Natural killer cell treated with Interleukin-12 subunit alpha and Interleukin-12 subunit beta and Interleukin-15 and Interleukin-18, amount 100 ng/mL, for 72 hours (primary cell): ENCODE data around the gene HGD. TPM values are rescaled to one million over a fixed set of nuclear protein-coding genes. Genes with fewer than 3 reads are reported as not detected.
"Not testable (repeated sequence)": the region's sequence is repeated elsewhere in the genome, so short reads cannot be mapped to it uniquely, and the experiment has no call there.

Experiments used
- ATAC-seq, 2 donors: fragments of 150-1000 bp; cut with Tn5 transposase in 1 of 2; sonication (Bioruptor Pico), chemical (Tn5 transposase) in 1 of 2; 2 replicates each; pipeline ENCODE4 v1.10.0; 2021
- DNase-seq: peaks from one replicate; pipeline ENCODE4 v3.0.0; 2022; ENCODE audit warnings: low spot score
- H3K27ac Mint-ChIP-seq, 2 donors: 1 replicate in 1 of 2; 2 replicates in 1 of 2; pipeline ENCODE4 v1.8.0; 2022; ENCODE audit warnings: mixed read lengths in 2 of 2, mild to moderate bottlenecking in 1 of 2, moderate library complexity in 1 of 2
- H3K27me3 Mint-ChIP-seq, 2 donors: 1 replicate in 1 of 2; 2 replicates in 1 of 2; pipeline ENCODE4 v1.8.0; 2022; ENCODE audit warnings: mixed read lengths in 2 of 2
- H3K36me3 Mint-ChIP-seq: one replicate; pipeline ENCODE4 v1.8.0; 2022; ENCODE audit warnings: mixed read lengths
- H3K4me1 Mint-ChIP-seq, 2 donors: 1 replicate in 1 of 2; 2 replicates in 1 of 2; pipeline ENCODE4 v1.8.0; 2022; ENCODE audit warnings: low read depth in 2 of 2, mixed read lengths in 2 of 2, mild to moderate bottlenecking in 1 of 2
- H3K4me3 Mint-ChIP-seq: one replicate; pipeline ENCODE4 v1.8.0; 2022; ENCODE audit warnings: mixed read lengths
- H3K9me3 Mint-ChIP-seq: 2 replicates; pipeline ENCODE4 v1.8.0; 2022; ENCODE audit warnings: mixed read lengths
- total RNA-seq, 2 donors: library from RNA; stranded (reverse); gene quantifications; one replicate each; pipeline ENCODE4 v1.2.3, GENCODE V29; 2022

The HGD gene
- total RNA-seq, 2 donors from 2014 or later, result 1.00 to 1.8 TPM

- no peak for ATAC-seq
- Mint-ChIP-seq H3K27ac (no peak overlapping the region), H3K9me3 (peaks cover 2% of the 10 kb centered on the region), H3K27me3 (peaks cover 10 to 15% of the 10 kb centered on the region in 2 donors), H3K36me3 (peaks cover 6% of the 10 kb centered on the region), H3K4me3 (no peak overlapping the region), H3K4me1 (peaks cover 0 to 6% of the 10 kb centered on the region in 2 donors)
- no peak for DNase-seq
These were observed 41.8 kb downstream of the HGD start for GRCh38 chr3:120640231-120640630.

DNA sequence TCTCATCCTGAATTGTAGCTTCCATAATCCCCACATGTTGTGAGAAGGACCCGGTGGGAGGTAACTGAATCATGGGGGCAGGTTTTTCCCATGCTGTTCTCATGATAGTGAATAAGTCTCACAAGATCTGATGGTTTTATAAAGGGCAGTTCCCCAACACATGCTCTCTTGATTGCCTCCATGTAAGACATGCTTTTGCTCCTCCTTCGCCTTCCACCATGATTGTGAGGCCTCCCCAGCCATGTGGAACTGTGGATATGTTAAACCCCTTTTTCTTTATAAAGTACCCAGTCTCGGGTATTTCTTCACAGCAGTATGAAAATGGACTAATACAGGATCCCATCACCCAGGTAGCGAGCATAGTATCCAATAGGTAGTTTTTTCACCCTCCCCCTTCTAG, 43.2 kb downstream of the HGD start:
- H3K9me3 Mint-ChIP-seq, H3K4me3 Mint-ChIP-seq, H3K36me3 Mint-ChIP-seq, ATAC-seq, H3K4me1 Mint-ChIP-seq, DNase-seq, H3K27ac Mint-ChIP-seq: not testable (repeated sequence)
- peaks cover 8 to 15% of the 10 kb centered on the region in 2 donors for H3K27me3 Mint-ChIP-seq

DNA sequence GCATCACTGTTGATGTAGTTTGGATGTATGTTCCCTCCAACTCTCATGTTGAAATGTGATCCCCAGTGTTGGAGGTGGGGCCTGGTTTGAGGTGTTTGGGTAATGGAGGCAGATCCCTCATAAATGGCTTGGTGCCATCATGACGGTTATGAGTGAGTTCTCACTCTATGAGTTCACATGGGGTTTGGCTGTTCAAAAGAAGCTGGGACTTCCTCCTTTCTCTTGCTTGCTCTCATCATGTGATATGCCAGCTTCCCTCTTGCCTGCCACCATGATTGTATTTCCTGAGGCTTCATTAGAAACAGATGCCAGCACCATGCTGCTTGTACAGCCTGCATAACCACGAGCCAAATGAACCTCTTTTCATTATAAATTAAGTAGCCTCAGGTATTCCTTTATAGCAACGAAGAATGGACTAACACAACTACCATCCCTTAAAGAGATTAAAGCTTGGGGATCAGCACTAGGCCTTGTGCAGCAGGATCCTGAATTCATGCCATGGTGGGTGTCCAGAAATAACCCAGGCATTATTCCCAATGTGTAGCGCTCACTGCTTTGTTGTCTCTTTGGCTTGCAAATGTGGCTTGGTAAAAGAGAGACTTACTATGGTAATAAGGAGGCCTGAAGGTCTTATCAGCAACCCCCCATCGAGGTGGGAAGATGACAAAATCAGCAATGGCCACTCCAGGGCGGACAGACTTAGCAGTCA, 44.0 kb downstream of the HGD start:
- Mint-ChIP-seq H3K4me1 (peaks cover 0 to 6% of the 10 kb centered on the region in 2 donors), H3K27ac (no peak overlapping the region), H3K36me3 (peaks cover 6% of the 10 kb centered on the region), H3K4me3 (no peak overlapping the region), H3K9me3 (peaks cover 2% of the 10 kb centered on the region), H3K27me3 (peaks cover 8 to 15% of the 10 kb centered on the region in 2 donors)
- no peak for ATAC-seq
- no peak for DNase-seq

DNA sequence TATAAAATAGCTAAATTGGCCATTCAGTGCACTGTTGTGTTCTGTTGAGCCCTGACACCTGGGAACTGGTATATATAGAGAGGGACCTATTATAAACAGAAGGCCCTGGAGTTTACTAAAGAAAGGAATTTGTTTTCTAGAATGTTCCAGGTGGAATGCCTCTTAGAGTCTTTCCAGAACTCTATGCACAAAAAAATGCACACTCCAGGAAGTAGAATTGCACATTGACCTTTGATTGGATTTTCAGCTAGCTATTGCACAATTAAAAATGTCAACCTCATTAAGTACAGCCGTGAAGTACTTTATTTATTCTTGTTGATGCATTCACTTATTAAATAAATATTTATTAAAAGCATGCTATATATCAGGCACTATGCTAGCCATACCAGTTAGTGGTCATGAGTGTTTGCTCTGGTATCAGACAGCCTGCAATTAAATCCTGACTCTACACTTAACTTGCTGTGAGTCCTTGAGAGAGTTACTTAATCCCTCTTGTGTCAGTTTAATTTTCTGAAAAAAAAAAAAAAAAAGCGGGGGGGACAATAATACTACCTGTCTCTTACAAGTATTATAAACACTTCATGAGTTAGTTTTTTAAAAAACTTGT, 45.1 kb downstream of the HGD start:
- DNase-seq (no peak), ATAC-seq (no peak)
- Mint-ChIP-seq H3K36me3 (peaks cover 6% of the 10 kb centered on the region), H3K9me3 (peaks cover 2% of the 10 kb centered on the region), H3K27me3 (peaks cover 8 to 15% of the 10 kb centered on the region in 2 donors), H3K27ac (no peak overlapping the region), H3K4me1 (peaks cover 0 to 6% of the 10 kb centered on the region in 2 donors), H3K4me3 (no peak overlapping the region)

DNA sequence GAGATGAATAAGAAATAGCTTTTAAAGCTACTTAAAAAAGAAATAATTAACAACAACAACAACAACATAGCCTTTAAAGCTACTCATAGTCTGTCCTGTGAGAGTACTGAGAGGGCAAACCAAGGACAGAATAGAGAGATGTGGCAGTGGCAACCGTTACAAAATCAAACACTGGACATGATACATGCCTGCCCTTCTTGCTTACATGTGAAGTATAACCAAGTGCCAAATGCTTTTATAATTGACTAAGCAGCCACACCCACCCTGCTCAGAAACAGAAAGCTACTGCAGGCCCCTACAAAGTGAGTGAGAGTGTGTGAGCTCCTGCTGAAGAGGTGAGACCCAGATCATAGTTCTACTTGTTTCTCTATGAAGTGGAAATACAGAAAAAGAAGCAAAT, 47.5 kb downstream of the HGD start:
- ATAC-seq, result no peak
- Mint-ChIP-seq H3K36me3 (peaks cover 6% of the 10 kb centered on the region), H3K27me3 (peaks cover 5 to 7% of the 10 kb centered on the region in 2 donors), H3K9me3 (peaks cover 5% of the 10 kb centered on the region), H3K4me1 (no peaks in the 10 kb centered on the region), H3K27ac (no peak overlapping the region), H3K4me3 (no peak overlapping the region)
- no peak for DNase-seq

- H3K9me3 Mint-ChIP-seq, result peaks cover 10% of the 10 kb centered on the region
- H3K36me3 Mint-ChIP-seq, result peaks cover 6% of the 10 kb centered on the region
- ATAC-seq, result no peak
These were observed 56.9 kb downstream of the HGD start for GRCh38 chr3:120625159-120625586.

DNA sequence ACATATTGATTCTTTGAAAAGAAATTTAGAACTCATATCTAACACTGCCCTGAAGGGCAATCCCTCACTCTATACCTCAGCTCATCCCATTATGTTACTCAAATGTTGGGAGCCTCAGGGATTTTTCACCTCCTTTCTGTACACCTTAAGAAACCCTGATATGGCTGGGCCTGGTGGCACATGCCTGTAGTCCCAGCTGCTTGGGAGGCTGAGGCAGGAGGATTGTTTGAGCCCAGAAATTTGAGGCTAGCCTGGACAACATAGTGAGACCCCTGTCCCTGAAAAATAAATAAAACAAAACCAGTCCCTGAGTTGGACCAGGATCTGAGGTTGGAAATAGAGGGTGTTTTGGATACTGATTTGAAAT, 58.3 kb downstream of the HGD start:
- no peaks in the 10 kb centered on the region for H3K4me1 Mint-ChIP-seq
- H3K36me3 Mint-ChIP-seq, result peaks cover 6% of the 10 kb centered on the region
- H3K4me3 Mint-ChIP-seq, result no peak overlapping the region
- H3K27ac Mint-ChIP-seq, result no peak overlapping the region
- no peak for ATAC-seq
- H3K9me3 Mint-ChIP-seq, result peaks cover 10% of the 10 kb centered on the region
- peaks cover 4 to 16% of the 10 kb centered on the region in 2 donors for H3K27me3 Mint-ChIP-seq
- DNase-seq, result no peak

More at GRCh38 chr3:120625159-120625586, 56.9 kb downstream of the HGD start:
- Mint-ChIP-seq H3K27ac (no peak overlapping the region), H3K4me3 (no peak overlapping the region), H3K4me1 (no peaks in the 10 kb centered on the region), H3K27me3 (peaks cover 7 to 16% of the 10 kb centered on the region in 2 donors)
- DNase-seq, result no peak

GRCh38 chr3:120622870-120623726, 58.9 kb downstream of the HGD start:
- Mint-ChIP-seq H3K4me1 (no peaks in the 10 kb centered on the region), H3K4me3 (no peak overlapping the region)

DNA sequence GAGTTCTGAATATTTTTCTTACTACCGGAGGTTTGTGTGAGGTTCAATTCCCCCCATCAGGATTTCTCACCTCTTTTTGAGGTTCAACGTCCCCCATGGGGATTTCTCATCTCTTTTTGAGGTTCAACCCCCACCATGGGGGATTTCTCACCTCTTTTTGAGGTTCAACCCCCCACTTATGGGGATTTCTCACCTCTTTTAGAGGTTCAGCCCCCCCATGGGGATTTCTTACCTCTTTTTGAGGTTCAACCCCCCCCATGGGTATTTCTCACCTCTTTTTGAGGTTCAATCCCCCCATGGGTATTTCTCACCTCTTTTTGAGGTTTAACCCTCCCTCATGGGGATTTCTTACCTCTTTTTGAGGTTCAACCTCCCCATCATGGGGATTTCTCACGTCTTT, 59.6 kb downstream of the HGD start:
- Mint-ChIP-seq H3K36me3 (peaks cover 6% of the 10 kb centered on the region), H3K27me3 (peaks cover 4 to 16% of the 10 kb centered on the region in 2 donors), H3K9me3 (peaks cover 10% of the 10 kb centered on the region), H3K4me3 (no peak overlapping the region), H3K4me1 (no peaks in the 10 kb centered on the region), H3K27ac (no peak overlapping the region)
- no peak for ATAC-seq
- DNase-seq, result no peak

More at GRCh38 chr3:120622870-120623726, 58.9 kb downstream of the HGD start:
- no peak overlapping the region for H3K27ac Mint-ChIP-seq
- DNase-seq (no peak), ATAC-seq (no peak)
- peaks cover 10% of the 10 kb centered on the region for H3K9me3 Mint-ChIP-seq
- H3K27me3 Mint-ChIP-seq, result peaks cover 4 to 16% of the 10 kb centered on the region in 2 donors
- peaks cover 6% of the 10 kb centered on the region for H3K36me3 Mint-ChIP-seq

DNA sequence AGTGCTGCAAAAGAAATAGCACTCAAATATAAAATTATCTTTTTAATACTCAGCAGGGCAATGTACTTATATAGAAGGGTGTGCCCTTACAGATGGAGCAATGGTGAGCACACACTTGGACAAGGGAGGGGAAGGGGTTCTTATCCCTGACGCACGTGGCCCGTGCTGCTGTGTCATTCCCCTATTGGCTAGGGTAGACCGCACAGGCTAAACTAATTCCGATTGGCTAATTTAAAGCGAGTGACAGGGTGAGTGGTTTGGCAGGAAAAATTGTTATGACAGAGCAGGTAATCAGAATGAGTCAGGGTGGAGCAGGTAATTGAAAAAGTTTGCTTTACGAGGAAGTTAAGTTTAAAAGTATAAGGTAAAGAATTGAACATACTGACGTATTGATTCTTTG, 65.3 kb downstream of the HGD start:
- H3K9me3 Mint-ChIP-seq, DNase-seq, ATAC-seq, H3K27ac Mint-ChIP-seq, H3K4me3 Mint-ChIP-seq, H3K36me3 Mint-ChIP-seq, H3K4me1 Mint-ChIP-seq, H3K27me3 Mint-ChIP-seq: not testable (repeated sequence)

- no peaks in the 10 kb centered on the region for H3K4me1 Mint-ChIP-seq
- H3K36me3 Mint-ChIP-seq, result no peaks in the 10 kb centered on the region
- ATAC-seq (no peak), DNase-seq (no peak)
- peaks cover 0 to 6% of the 10 kb centered on the region in 2 donors for H3K27me3 Mint-ChIP-seq
- no peaks in the 10 kb centered on the region for H3K9me3 Mint-ChIP-seq
- no peak overlapping the region for H3K4me3 Mint-ChIP-seq
- no peak overlapping the region for H3K27ac Mint-ChIP-seq
These were observed 66.0 kb downstream of the HGD start for GRCh38 chr3:120615847-120616609.

- no peak for DNase-seq
- no peaks in the 10 kb centered on the region for H3K9me3 Mint-ChIP-seq
- H3K27me3 Mint-ChIP-seq, result peaks cover 6 to 10% of the 10 kb centered on the region in 2 donors
- H3K4me1 Mint-ChIP-seq, result no peaks in the 10 kb centered on the region
- ATAC-seq, result no peak
- H3K36me3 Mint-ChIP-seq, result no peaks in the 10 kb centered on the region
- H3K4me3 Mint-ChIP-seq, result no peak overlapping the region
- H3K27ac Mint-ChIP-seq, result no peak overlapping the region
These were observed 67.3 kb downstream of the HGD start for GRCh38 chr3:120614765-120615164.

- ATAC-seq (no peak), DNase-seq (no peak)
- Mint-ChIP-seq H3K27me3 (peaks cover 11 to 15% of the 10 kb centered on the region in 2 donors), H3K27ac (no peak overlapping the region), H3K36me3 (no peaks in the 10 kb centered on the region), H3K4me1 (no peaks in the 10 kb centered on the region), H3K9me3 (no peaks in the 10 kb centered on the region), H3K4me3 (no peak overlapping the region)
These were observed 73.5 kb downstream of the HGD start for GRCh38 chr3:120608506-120608905.
